ENCODE measurements around the gene PLCB4. TPM values are rescaled to one million over a fixed set of nuclear protein-coding genes. Genes with fewer than 3 reads are reported as not detected.
"Not testable (repeated sequence)": the region's sequence is repeated elsewhere in the genome, so short reads cannot be mapped to it uniquely, and the experiment has no call there.

Gene PLCB4
- total RNA-seq, 4 donors from 2014 or later: 2.3 to 3.9 (median 3.3) TPM

GRCh38 chr20:9036593-9036992 lies 32.3 kb upstream of the PLCB4 start:
- H3K27me3 ChIP-seq: no peaks in the 10 kb centered on the region
- no peak for TF ChIP-seq POLR2A (IDR thresholded peaks at IDR 0.05)
- TF ChIP-seq CTCF (IDR thresholded peaks at IDR 0.05 in 4 of 5, conservative IDR thresholded peaks at IDR 0.05 in 1 of 5): no peak
- no peaks in the 10 kb centered on the region for H3K4me1 ChIP-seq
- H3K36me3 ChIP-seq: no peaks in the 10 kb centered on the region
- no peaks in the 10 kb centered on the region for H3K9me3 ChIP-seq
- H3K4me3 ChIP-seq: no peak overlapping the region
- in situ Hi-C loops (cut with MboI; ENCODE audit: low sequenced_read_pairs in 4 of 4) (no loop called here), intact Hi-C loops (cut with DNase I; ENCODE audit: low total_unique reads) (no loop called here)
- H3K27ac ChIP-seq: no peak overlapping the region
- DNase-seq (no peak), ATAC-seq (no peak)

GRCh38 chr20:9038791-9039535 lies 29.9 kb upstream of the PLCB4 start:
- no peak for DNase-seq
- Histone ChIP-seq H3K9me3 (no peaks in the 10 kb centered on the region), H3K36me3 (no peaks in the 10 kb centered on the region), H3K4me1 (no peaks in the 10 kb centered on the region), H3K27ac (no peak overlapping the region), H3K4me3 (no peak overlapping the region), H3K27me3 (no peaks in the 10 kb centered on the region)
- TF ChIP-seq POLR2A (IDR thresholded peaks at IDR 0.05): no peak
- no peak for TF ChIP-seq CTCF (IDR thresholded peaks at IDR 0.05 in 4 of 5, conservative IDR thresholded peaks at IDR 0.05 in 1 of 5)
- intact Hi-C loops (cut with DNase I; ENCODE audit: low total_unique reads) (no loop called here), in situ Hi-C loops (cut with MboI; ENCODE audit: low sequenced_read_pairs in 4 of 4) (no loop called here)
- ATAC-seq: no peak

- no peaks in the 10 kb centered on the region for H3K4me1 ChIP-seq
- no peak overlapping the region for H3K27ac ChIP-seq
- no peak overlapping the region for H3K4me3 ChIP-seq
- intact Hi-C loops (cut with DNase I; ENCODE audit: low total_unique reads): no loop called here
- TF ChIP-seq POLR2A (IDR thresholded peaks at IDR 0.05) (no peak), CTCF (IDR thresholded peaks at IDR 0.05 in 4 of 5, conservative IDR thresholded peaks at IDR 0.05 in 1 of 5) (no peak)
- H3K36me3 ChIP-seq: no peaks in the 10 kb centered on the region
- DNase-seq (no peak), ATAC-seq (no peak)
- H3K27me3 ChIP-seq: no peaks in the 10 kb centered on the region
- no peaks in the 10 kb centered on the region for H3K9me3 ChIP-seq
- in situ Hi-C loops (cut with MboI; ENCODE audit: low sequenced_read_pairs in 4 of 4): no loop called here
Measured at GRCh38 chr20:9040863-9041524, 27.9 kb upstream of the PLCB4 start.

GRCh38 chr20:9043364-9043763 lies 25.5 kb upstream of the PLCB4 start:
- Histone ChIP-seq H3K9me3 (no peaks in the 10 kb centered on the region), H3K4me3 (no peak overlapping the region), H3K4me1 (no peaks in the 10 kb centered on the region), H3K27ac (no peak overlapping the region), H3K36me3 (no peaks in the 10 kb centered on the region), H3K27me3 (no peaks in the 10 kb centered on the region)
- TF ChIP-seq CTCF (IDR thresholded peaks at IDR 0.05 in 4 of 5, conservative IDR thresholded peaks at IDR 0.05 in 1 of 5) (no peak), POLR2A (IDR thresholded peaks at IDR 0.05) (no peak)
- intact Hi-C loops (cut with DNase I; ENCODE audit: low total_unique reads) (no loop called here), in situ Hi-C loops (cut with MboI; ENCODE audit: low sequenced_read_pairs in 4 of 4) (no loop called here)
- DNase-seq: no peak
- ATAC-seq: no peak

GRCh38 chr20:9047928-9048327 lies 21.0 kb upstream of the PLCB4 start:
- in situ Hi-C loops (cut with MboI; ENCODE audit: low sequenced_read_pairs in 4 of 4); intact Hi-C loops (cut with DNase I; ENCODE audit: low total_unique reads); H3K36me3 ChIP-seq; H3K27me3 ChIP-seq; H3K27ac ChIP-seq; DNase-seq; H3K4me1 ChIP-seq; ATAC-seq; H3K9me3 ChIP-seq; H3K4me3 ChIP-seq: not testable (repeated sequence)

Data from gastrocnemius medialis (tissue), 4 donors.